NCI-H2107 treated with DMSO at 0.1 percent for 48 hours (cell line): ENCODE results near the gene DNAJB12.
"Not testable (repeated sequence)": the region's sequence is repeated elsewhere in the genome, so short reads cannot be mapped to it uniquely, and the experiment has no call there.

Experiments
- DNase-seq: peaks from one replicate; lab custom pipeline; 2025; ENCODE audit not compliant: unreplicated experiment; lab: John Stamatoyannopoulos, UW

The DNAJB12 gene

GRCh38 chr10:72316748-72317435, 37.8 kb downstream of the DNAJB12 start:
- DNase-seq: no peak

GRCh38 chr10:72316386-72316700, 38.4 kb downstream of the DNAJB12 start:
- DNase-seq: no peak

- no peak for DNase-seq
These were observed 38.9 kb downstream of the DNAJB12 start for GRCh38 chr10:72315611-72316385.

GRCh38 chr10:72315054-72315453, 39.7 kb downstream of the DNAJB12 start:
- no peak for DNase-seq

- no peak for DNase-seq
These were observed 40.5 kb downstream of the DNAJB12 start for GRCh38 chr10:72314263-72314662.

GRCh38 chr10:72312865-72313391, 41.8 kb downstream of the DNAJB12 start:
- no peak for DNase-seq

GRCh38 chr10:72311667-72312066, 43.1 kb downstream of the DNAJB12 start:
- no peak for DNase-seq

- no peak for DNase-seq
These were observed 44.1 kb downstream of the DNAJB12 start for GRCh38 chr10:72310636-72311035.

- peak; percentile 28 for DNase-seq
These were observed 44.5 kb downstream of the DNAJB12 start for GRCh38 chr10:72310241-72310633.

- DNase-seq: no peak
These were observed 45.2 kb downstream of the DNAJB12 start for GRCh38 chr10:72309290-72310240.

GRCh38 chr10:72308320-72308987, 46.3 kb downstream of the DNAJB12 start:
- no peak for DNase-seq

- DNase-seq: not testable (repeated sequence)
These were observed 47.0 kb downstream of the DNAJB12 start for GRCh38 chr10:72307711-72308110.

GRCh38 chr10:72306215-72306760, 48.4 kb downstream of the DNAJB12 start:
- no peak for DNase-seq

GRCh38 chr10:72303424-72304128, 51.1 kb downstream of the DNAJB12 start:
- no peak for DNase-seq

- no peak for DNase-seq
These were observed 55.9 kb downstream of the DNAJB12 start for GRCh38 chr10:72298592-72299519.

- peak; percentile 62 for DNase-seq
These were observed 56.7 kb downstream of the DNAJB12 start for GRCh38 chr10:72297805-72298591.

- no peak for DNase-seq
These were observed 57.4 kb downstream of the DNAJB12 start for GRCh38 chr10:72297281-72297804.

GRCh38 chr10:72296829-72297280, 57.9 kb downstream of the DNAJB12 start:
- DNase-seq: not testable (repeated sequence)
